CD14-positive monocyte (primary cell): ENCODE measurements around the gene CENPA. TPM values are rescaled to one million over a fixed set of nuclear protein-coding genes. Genes with fewer than 3 reads are reported as not detected.

Experiments
- DNase-seq, 3 donors: peaks; one replicate each; pipeline ENCODE4 v3.0.0-alpha.2; 2011 to 2022
- H2AFZ ChIP-seq: 2 replicates; pipeline ENCODE4 v1.6.0; 2012; ENCODE audit warnings: mild to moderate bottlenecking, low read depth, low read length, inconsistent platforms; ENCODE audit not compliant: insufficient read depth, poor library complexity, severe bottlenecking
- H3K27ac ChIP-seq, 2 donors: 1 replicate in 1 of 2; 2 replicates in 1 of 2; pipeline ENCODE4 v1.5.1; 2012 to 2013; ENCODE audit warnings: low read length in 2 of 2, control low read depth in 1 of 2, inconsistent platforms in 1 of 2, low read depth in 1 of 2, mild to moderate bottlenecking in 1 of 2
- H3K27me3 ChIP-seq, 2 donors: one replicate each; pipeline versions ENCODE4 v1.6.0 to v1.6.1; 2011 to 2013; ENCODE audit warnings: low read length in 2 of 2; ENCODE audit not compliant: control insufficient read depth in 2 of 2, insufficient read depth in 2 of 2
- H3K36me3 ChIP-seq, 2 donors: replicated peaks in 1 of 2; 1 replicate in 1 of 2; 2 replicates in 1 of 2; pipeline versions ENCODE4 v1.5.1 to v1.6.1; 2012 to 2013; ENCODE audit warnings: low read length in 2 of 2, control low read depth in 1 of 2, inconsistent platforms in 1 of 2, mild to moderate bottlenecking in 1 of 2; ENCODE audit not compliant: insufficient read depth in 2 of 2, control insufficient read depth in 1 of 2
- H3K4me1 ChIP-seq, 2 donors: 1 replicate in 1 of 2; 2 replicates in 1 of 2; pipeline versions ENCODE4 v1.5.1 to v1.6.1; 2012 to 2013; ENCODE audit warnings: low read length in 2 of 2, control low read depth in 1 of 2, inconsistent platforms in 1 of 2, mild to moderate bottlenecking in 1 of 2, moderate library complexity in 1 of 2; ENCODE audit not compliant: insufficient read depth in 2 of 2, control insufficient read depth in 1 of 2
- H3K4me2 ChIP-seq: replicated peaks from 2 replicates; pipeline ENCODE3; 2012; ENCODE audit warnings: low read length, moderate library complexity, mild to moderate bottlenecking; ENCODE audit not compliant: poor library complexity, severe bottlenecking; ENCODE audit errors: extremely low read depth
- H3K4me3 ChIP-seq, 3 experiments: fragments of 200-600 bp in 1 of 3; sonication (generic) in 1 of 3; replicated peaks in 1 of 3; 1 replicate in 2 of 3; 2 replicates in 1 of 3; pipeline ENCODE4 v1.5.1; 2011 to 2013; ENCODE audit warnings: low read length in 3 of 3, mild to moderate bottlenecking in 3 of 3, control low read depth in 2 of 3, low read depth in 2 of 3, inconsistent platforms in 1 of 3, moderate library complexity in 1 of 3
- H3K79me2 ChIP-seq: 2 replicates; pipeline ENCODE4 v1.6.0; 2012; ENCODE audit warnings: mild to moderate bottlenecking, control low read depth, inconsistent platforms, low read length, moderate library complexity; ENCODE audit not compliant: insufficient read depth
- H3K9ac ChIP-seq: 2 replicates; pipeline ENCODE4 v1.6.0; 2017; ENCODE audit warnings: low read length, mild to moderate bottlenecking; ENCODE audit not compliant: insufficient read depth, poor library complexity, severe bottlenecking
- H3K9me3 ChIP-seq, 2 donors: replicated peaks in 1 of 2; 1 replicate in 1 of 2; 2 replicates in 1 of 2; pipeline versions ENCODE4 v1.5.1 to v1.6.1; 2012 to 2013; ENCODE audit warnings: low read length in 2 of 2, control low read depth in 1 of 2; ENCODE audit not compliant: control insufficient read depth in 1 of 2, insufficient read depth in 1 of 2
- H4K20me1 ChIP-seq: 2 replicates; pipeline ENCODE4 v1.6.0; 2012; ENCODE audit warnings: mild to moderate bottlenecking, low read length, control low read depth, moderate library complexity; ENCODE audit not compliant: insufficient read depth
- H3K27ac Mint-ChIP-seq, 7 donors: one replicate each; pipeline ENCODE4 v1.8.0; 2020; ENCODE audit warnings: mild to moderate bottlenecking in 7 of 7, mixed read lengths in 7 of 7, moderate library complexity in 6 of 7, inconsistent platforms in 2 of 7
- H3K27me3 Mint-ChIP-seq, 3 donors: one replicate each; pipeline ENCODE4 v1.8.0; 2021 to 2022; ENCODE audit warnings: low read depth in 3 of 3, mild to moderate bottlenecking in 3 of 3, mixed read lengths in 3 of 3, moderate library complexity in 3 of 3, inconsistent platforms in 1 of 3
- H3K36me3 Mint-ChIP-seq, 2 donors: one replicate each; pipeline ENCODE4 v1.8.0; 2020; ENCODE audit warnings: mixed read lengths in 2 of 2, inconsistent platforms in 1 of 2, mild to moderate bottlenecking in 1 of 2
- H3K4me1 Mint-ChIP-seq: one replicate; pipeline ENCODE4 v1.8.0; 2020; ENCODE audit warnings: mild to moderate bottlenecking, mixed read lengths
- H3K4me3 Mint-ChIP-seq, 2 donors: one replicate each; pipeline ENCODE4 v1.8.0; 2020; ENCODE audit warnings: mild to moderate bottlenecking in 2 of 2, mixed read lengths in 2 of 2, moderate library complexity in 1 of 2
- H3K9me3 Mint-ChIP-seq, 7 donors: one replicate each; pipeline ENCODE4 v1.8.0; 2020 to 2022; ENCODE audit warnings: mixed read lengths in 7 of 7, mild to moderate bottlenecking in 6 of 7, moderate library complexity in 6 of 7, inconsistent platforms in 2 of 7
- WGBS: methylation state at CpG from one replicate; pipeline ENCODE4 v1.1.5; 2013; ENCODE audit warnings: missing lambda C conversion rate; ENCODE audit not compliant: insufficient coverage; 5-methylcytosine and 5-hydroxymethylcytosine counted together
- intact Hi-C, 2 donors: fragments of 100-400 bp; cut with micrococcal nuclease; formaldehyde crosslinking; loops; one replicate each; pipeline versions ENCODE4 v1.15.0 to v1.15.1; 2023
- polyA plus RNA-seq, 3 donors: library from polyadenylated mRNA; depleted of rRNA in 1 of 3; unstranded in 2 of 3; stranded (reverse) in 1 of 3; fragments of 300-500 nt in 2 of 3; fragments of >200 nt in 1 of 3; fragmentation: Illumina TruSeq in 2 of 3; gene quantifications; 1 replicate in 2 of 3; 2 replicates in 1 of 3; pipeline ENCODE4 v1.2.3, GENCODE V29; 2012 to 2021
- TF ChIP-seq, protein P1 (sequence below): fragments of 200-600 bp; IDR thresholded peaks from one replicate; pipeline ENCODE4 v1.8.0; 2022; ENCODE audit warnings: antibody characterized with exemption, mild to moderate bottlenecking

Gene CENPA
- polyA plus RNA-seq, 3 donors = 0.24 TPM; not detected in 2

DNA sequence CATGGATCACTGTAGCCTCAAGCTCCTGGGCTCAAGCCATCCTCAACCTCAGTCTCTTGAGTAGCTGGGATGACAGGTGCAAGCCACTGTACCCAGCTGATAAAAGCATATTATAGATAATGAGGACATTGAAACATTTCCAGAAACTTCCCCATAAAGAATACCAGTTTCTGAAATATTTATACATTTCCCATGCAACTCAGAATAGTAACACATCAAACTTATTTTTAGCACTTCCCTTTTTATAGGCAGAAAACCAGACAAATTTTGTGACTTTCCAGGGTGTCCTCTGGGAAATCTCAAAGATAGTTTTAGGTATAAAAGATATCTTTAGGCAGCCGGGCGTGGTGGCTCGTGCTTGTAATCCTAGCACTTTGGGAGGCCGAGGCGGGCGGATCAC lies 37.0 kb downstream of the CENPA start:
- intact Hi-C loops = no loop called here
- Histone ChIP-seq H3K9me3 (no peaks in the 10 kb centered on the region), H3K4me2 (no peak overlapping the region), H3K27me3 (no peaks in the 10 kb centered on the region), H4K20me1 (no peaks in the 10 kb centered on the region), H2AFZ (no peak overlapping the region), H3K27ac (no peak overlapping the region), H3K9ac (no peak overlapping the region), H3K4me3 (no peak overlapping the region), H3K36me3 (no peaks in the 10 kb centered on the region), H3K4me1 (peaks cover 3 to 4% of the 10 kb centered on the region in 2 donors), H3K79me2 (no peaks in the 10 kb centered on the region)
- DNase-seq = no peak
- no peak overlapping the region for H3K4me3 Mint-ChIP-seq
- H3K9me3 Mint-ChIP-seq = peaks cover 0 to 2% (median 0%) of the 10 kb centered on the region in 7 donors
- 92% methylated on average over 5 of the region's 6 CpGs for WGBS
- H3K36me3 Mint-ChIP-seq = no peaks in the 10 kb centered on the region
- TF ChIP-seq, protein P1, sequence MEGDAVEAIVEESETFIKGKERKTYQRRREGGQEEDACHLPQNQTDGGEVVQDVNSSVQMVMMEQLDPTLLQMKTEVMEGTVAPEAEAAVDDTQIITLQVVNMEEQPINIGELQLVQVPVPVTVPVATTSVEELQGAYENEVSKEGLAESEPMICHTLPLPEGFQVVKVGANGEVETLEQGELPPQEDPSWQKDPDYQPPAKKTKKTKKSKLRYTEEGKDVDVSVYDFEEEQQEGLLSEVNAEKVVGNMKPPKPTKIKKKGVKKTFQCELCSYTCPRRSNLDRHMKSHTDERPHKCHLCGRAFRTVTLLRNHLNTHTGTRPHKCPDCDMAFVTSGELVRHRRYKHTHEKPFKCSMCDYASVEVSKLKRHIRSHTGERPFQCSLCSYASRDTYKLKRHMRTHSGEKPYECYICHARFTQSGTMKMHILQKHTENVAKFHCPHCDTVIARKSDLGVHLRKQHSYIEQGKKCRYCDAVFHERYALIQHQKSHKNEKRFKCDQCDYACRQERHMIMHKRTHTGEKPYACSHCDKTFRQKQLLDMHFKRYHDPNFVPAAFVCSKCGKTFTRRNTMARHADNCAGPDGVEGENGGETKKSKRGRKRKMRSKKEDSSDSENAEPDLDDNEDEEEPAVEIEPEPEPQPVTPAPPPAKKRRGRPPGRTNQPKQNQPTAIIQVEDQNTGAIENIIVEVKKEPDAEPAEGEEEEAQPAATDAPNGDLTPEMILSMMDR = no peak
- peaks cover 7 to 13% (median 11%) of the 10 kb centered on the region in 3 donors for H3K27me3 Mint-ChIP-seq
- H3K27ac Mint-ChIP-seq = no peak overlapping the region
- H3K4me1 Mint-ChIP-seq = peaks cover 7% of the 10 kb centered on the region

DNA sequence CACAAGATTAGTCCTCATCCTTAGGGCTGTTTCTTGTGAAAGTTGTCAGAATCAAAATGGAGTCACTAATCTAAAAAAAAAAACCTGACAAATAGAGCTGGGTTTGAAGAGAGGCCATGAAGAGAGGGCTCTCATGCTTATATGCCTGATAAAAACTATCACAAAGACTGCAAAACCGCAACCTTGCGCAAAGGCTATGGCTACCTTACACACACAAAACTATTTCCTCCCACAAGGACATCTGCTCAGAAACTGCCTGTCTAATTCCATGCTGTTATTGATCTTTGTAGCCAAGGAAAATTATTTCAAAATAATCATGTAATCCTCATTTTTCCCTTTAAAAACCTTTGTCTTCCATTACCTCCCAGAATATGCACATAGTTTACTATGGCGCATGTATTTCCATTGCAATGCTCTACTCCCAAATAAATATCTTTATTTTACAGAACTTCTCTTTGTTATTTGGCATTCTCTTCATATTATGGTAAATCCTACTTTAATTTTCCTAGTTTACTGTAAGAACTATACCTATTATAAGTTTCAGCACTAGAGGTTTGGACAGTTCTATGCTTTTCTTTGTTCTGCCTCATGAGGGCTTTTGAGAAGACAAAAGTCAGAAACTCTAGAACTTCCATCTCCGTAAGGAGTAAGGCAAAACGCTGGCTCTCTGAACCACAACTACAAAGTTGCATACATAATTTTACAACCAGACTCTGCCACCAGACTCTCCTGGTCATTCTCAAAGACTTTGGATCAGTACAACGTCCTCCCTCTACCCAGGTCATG lies 52.5 kb downstream of the CENPA start:
- Mint-ChIP-seq H3K27ac (no peak overlapping the region), H3K36me3 (no peaks in the 10 kb centered on the region), H3K4me1 (no peaks in the 10 kb centered on the region), H3K27me3 (peaks cover 24 to 38% (median 35%) of the 10 kb centered on the region in 3 donors), H3K9me3 (peaks cover 0 to 2% (median 0%) of the 10 kb centered on the region in 7 donors), H3K4me3 (peak overlapping the region in 1 of 2 donors; percentile 39)
- intact Hi-C loops = no loop called here
- TF ChIP-seq, protein P1 = no peak
- WGBS = 30% methylated on average over 3 of the region's 6 CpGs
- no peaks in the 10 kb centered on the region for H3K9me3 ChIP-seq
- no peak overlapping the region for H2AFZ ChIP-seq
- H4K20me1 ChIP-seq = no peaks in the 10 kb centered on the region
- H3K27me3 ChIP-seq = peaks cover 8 to 13% of the 10 kb centered on the region in 2 donors
- H3K79me2 ChIP-seq = no peaks in the 10 kb centered on the region
- no peaks in the 10 kb centered on the region for H3K4me1 ChIP-seq
- H3K4me3 ChIP-seq = no peak overlapping the region
- no peaks in the 10 kb centered on the region for H3K36me3 ChIP-seq
- no peak overlapping the region for H3K9ac ChIP-seq
- H3K4me2 ChIP-seq = no peak overlapping the region
- H3K27ac ChIP-seq = no peak overlapping the region
- DNase-seq = no peak
